Endothelial cell of umbilical vein (primary cell): ENCODE results near the gene PRSS48. TPM values are rescaled to one million over a fixed set of nuclear protein-coding genes. Genes with fewer than 3 reads are reported as not detected.
"Not testable (repeated sequence)": the region's sequence is repeated elsewhere in the genome, so short reads cannot be mapped to it uniquely, and the experiment has no call there.

Experiments used
- BruUV-seq: library from RNA; stranded (reverse); fragments of 400-500 nt; replicated peaks from 2 replicates; lab custom pipeline; 2021; lab: Mats Ljungman, UMichigan
- CTCF ChIA-PET: fragments of 300-600, 350-600 bp; sonication (Branson Sonifier 250); formaldehyde crosslinking; loops from one replicate; lab custom pipeline; 2021; ENCODE audit warnings: antibody characterized with exemption, inconsistent platforms; lab: Charles Lee
- POLR2A ChIA-PET: fragments of 300-600, 350-600 bp; sonication (Branson Sonifier 250); formaldehyde crosslinking; loops from one replicate; lab custom pipeline; 2021; ENCODE audit warnings: antibody characterized with exemption, inconsistent platforms; lab: Charles Lee
- DNase-seq: peaks from one replicate; pipeline ENCODE4 v3.0.0-alpha.2; 2011; ENCODE audit warnings: low read depth, low spot score
- FAIRE-seq: peaks from 2 replicates; lab custom pipeline; 2011; peaks lifted over from hg19 to GRCh38; lab: Jason Lieb, UNC
- H2AFZ ChIP-seq: 2 replicates; pipeline ENCODE4 v1.6.0; 2012; ENCODE audit warnings: low read depth, low read length, control low read depth, inconsistent platforms
- H3K27ac ChIP-seq: 2 replicates; pipeline ENCODE4 v1.5.1; 2011; ENCODE audit warnings: low read depth, mild to moderate bottlenecking, control low read depth, low read length, moderate library complexity; ENCODE audit not compliant: insufficient read depth
- H3K27me3 ChIP-seq, 2 experiments: 2 replicates each; pipeline versions ENCODE4 v1.6.0 to v1.6.1; 2011; ENCODE audit warnings: low read length in 2 of 2, mixed read lengths in 1 of 2; ENCODE audit not compliant: control insufficient read depth in 2 of 2, insufficient read depth in 2 of 2
- H3K36me3 ChIP-seq, 2 experiments: 2 replicates in 1 of 2; 3 replicates in 1 of 2; pipeline ENCODE4 v1.5.1; 2011; ENCODE audit warnings: low read length in 2 of 2, mild to moderate bottlenecking in 1 of 2, moderate library complexity in 1 of 2; ENCODE audit not compliant: control insufficient read depth in 2 of 2, insufficient read depth in 2 of 2; ENCODE audit errors: extremely low read depth in 1 of 2
- H3K4me1 ChIP-seq: 3 replicates; pipeline ENCODE4 v1.5.1; 2011; ENCODE audit warnings: mild to moderate bottlenecking, low read length; ENCODE audit not compliant: control insufficient read depth, insufficient read depth; ENCODE audit errors: extremely low read depth
- H3K4me2 ChIP-seq: 2 replicates; pipeline ENCODE4 v1.6.1; 2011; ENCODE audit warnings: low read length, control low read depth, mixed read lengths; ENCODE audit not compliant: insufficient read depth
- H3K4me3 ChIP-seq, 3 experiments: fragments of 200-600 bp in 1 of 3; sonication (generic), shearing (Covaris generic) in 1 of 3; replicated peaks in 1 of 3; 2 replicates each; pipeline ENCODE4 v1.5.1; 2011 to 2016; ENCODE audit warnings: control low read depth in 3 of 3, low read length in 3 of 3, mild to moderate bottlenecking in 2 of 3, inconsistent platforms in 1 of 3, low read depth in 1 of 3, moderate library complexity in 1 of 3; ENCODE audit not compliant: insufficient read depth in 1 of 3
- H3K79me2 ChIP-seq: 2 replicates; pipeline ENCODE4 v1.6.0; 2012; ENCODE audit warnings: low read length, inconsistent platforms; ENCODE audit not compliant: control insufficient read depth, insufficient read depth
- H3K9ac ChIP-seq: replicated peaks from 2 replicates; pipeline ENCODE3; 2011; ENCODE audit warnings: low read length, control low read depth; ENCODE audit not compliant: insufficient read depth; ENCODE audit errors: extremely low read depth
- H3K9me1 ChIP-seq: replicated peaks from 3 replicates; pipeline ENCODE4 v1.6.0; 2011; ENCODE audit warnings: mild to moderate bottlenecking, low read length; ENCODE audit not compliant: control insufficient read depth, insufficient read depth; ENCODE audit errors: extremely low read depth
- H3K9me3 ChIP-seq: replicated peaks from 2 replicates; pipeline ENCODE4 v1.5.1; 2012; ENCODE audit warnings: low read length, inconsistent platforms; ENCODE audit not compliant: control insufficient read depth, insufficient read depth
- H4K20me1 ChIP-seq: replicated peaks from 2 replicates; pipeline ENCODE3; 2011; ENCODE audit warnings: mild to moderate bottlenecking, low read length; ENCODE audit not compliant: control insufficient read depth, insufficient read depth; ENCODE audit errors: extremely low read depth
- GATA2 ChIP-seq: IDR thresholded peaks from 2 replicates; pipeline ENCODE4 v1.7.0; 2011; ENCODE audit warnings: low read depth, mild to moderate bottlenecking, moderate library complexity, mixed read lengths, low read length; ENCODE audit not compliant: insufficient read length, insufficient read depth
- JUN ChIP-seq: IDR thresholded peaks from 2 replicates; pipeline ENCODE4 v1.6.1; 2011; ENCODE audit warnings: borderline replicate concordance, low read depth; ENCODE audit not compliant: insufficient read length, insufficient read depth
- dilution Hi-C: fragments of 300-500 bp; cut with MboI; formaldehyde crosslinking; loops from one replicate; pipeline ENCODE4 v1.15.0; 2019; ENCODE audit warnings: low sequenced_read_pairs; ENCODE audit not compliant: extremely low pct_ligation_motif_present
- intact Hi-C: fragments of 100-400 bp; cut with micrococcal nuclease; formaldehyde crosslinking; loops from one replicate; pipeline ENCODE4 v1.10.0; 2022
- polyA plus RNA-seq, 4 experiments: library from polyadenylated mRNA; depleted of rRNA in 3 of 4; stranded (reverse) in 3 of 4; unstranded in 1 of 4; fragments of >200 nt; gene quantifications; 2 replicates each; pipeline versions ENCODE4 v1.2.1 to v1.2.3, GENCODE V29; 2011 to 2012; ENCODE audit warnings: missing spikeins in 1 of 4
- total RNA-seq: library from RNA; stranded (reverse); gene quantifications from 2 replicates; pipeline ENCODE4 v1.2.3, GENCODE V29; 2021

The PRSS48 gene
- total and polyA plus RNA-seq, 2 donors (not counting 3 experiments of a cell fraction or from before 2014, with no cell fraction given): not detected

DNA sequence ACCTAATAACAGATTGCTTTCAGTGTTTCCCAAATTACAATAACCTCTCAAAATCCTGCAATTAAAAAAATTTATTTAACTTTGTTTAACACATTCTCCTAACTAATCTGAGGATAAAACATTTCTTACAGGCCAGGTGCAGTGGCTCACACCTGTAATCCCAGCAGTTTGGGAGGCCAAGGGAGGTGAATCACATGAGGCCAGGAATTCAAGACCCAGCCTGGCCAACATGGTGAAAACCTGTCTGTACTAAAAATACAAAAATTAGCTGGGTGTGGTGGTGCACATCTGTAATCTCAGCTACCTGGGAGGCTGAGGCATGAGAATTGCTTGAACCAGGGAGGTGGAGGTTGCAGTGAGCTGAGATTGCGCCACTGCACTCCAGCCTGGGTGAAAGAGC lies 41.6 kb upstream of the PRSS48 start:
- H3K79me2 ChIP-seq, BruUV-seq, intact Hi-C loops, dilution Hi-C loops, H3K9me3 ChIP-seq, H3K9ac ChIP-seq, H3K4me2 ChIP-seq, H3K4me3 ChIP-seq, H2AFZ ChIP-seq, POLR2A ChIA-PET, H3K27me3 ChIP-seq, DNase-seq, H3K9me1 ChIP-seq, H4K20me1 ChIP-seq, H3K36me3 ChIP-seq, H3K27ac ChIP-seq, H3K4me1 ChIP-seq, FAIRE-seq: not testable (repeated sequence)
- CTCF ChIA-PET: interaction anchor here (1.4 kb wide), 1 partner anchor 36 kb away, joined by 3 read pairs; no protein-coding TSS in a partner anchor

DNA sequence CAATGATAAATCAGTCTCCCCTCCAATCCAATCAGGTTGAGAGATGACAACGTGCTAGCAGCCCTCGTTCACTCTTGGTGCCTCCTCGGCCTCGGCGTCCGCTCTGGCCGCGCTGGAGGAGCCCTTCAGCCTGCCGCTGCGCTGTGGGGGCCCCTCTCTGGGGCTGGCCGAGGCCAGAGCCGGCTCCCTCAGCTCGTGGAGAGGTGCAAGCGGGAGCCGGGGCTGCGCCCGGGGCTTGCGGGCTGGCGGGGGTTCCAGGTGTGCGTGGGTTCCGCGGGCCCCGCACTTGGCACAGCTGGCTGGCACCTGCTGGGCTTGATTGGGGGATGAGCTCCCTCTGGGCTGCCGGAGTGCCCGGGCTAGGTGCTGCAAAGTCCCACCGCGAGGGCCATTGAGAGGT lies 40.9 kb upstream of the PRSS48 start:
- no peaks in the 10 kb centered on the region for H3K4me1 ChIP-seq
- no peaks in the 10 kb centered on the region for H3K27me3 ChIP-seq
- no peaks in the 10 kb centered on the region for H3K9me3 ChIP-seq
- intact Hi-C loops: no loop called here
- ChIA-PET POLR2A (no interaction called here), CTCF (interaction anchor here (0.9 to 1.7 kb wide), 3 partner anchors 29 to 119 kb away, joined by 3 read pairs; no protein-coding TSS in a partner anchor)
- no peaks in the 10 kb centered on the region for H4K20me1 ChIP-seq
- TF ChIP-seq GATA2 (no peak), JUN (no peak)
- no peaks in the 10 kb centered on the region for H3K36me3 ChIP-seq
- no peaks in the 10 kb centered on the region for H3K79me2 ChIP-seq
- no peak overlapping the region for H3K4me3 ChIP-seq
- H2AFZ ChIP-seq: no peak overlapping the region
- dilution Hi-C loops: no loop called here
- H3K4me2 ChIP-seq: no peak overlapping the region
- H3K27ac ChIP-seq: no peak overlapping the region
- DNase-seq: no peak
- H3K9me1 ChIP-seq: no peaks in the 10 kb centered on the region
- H3K9ac ChIP-seq: no peak overlapping the region
- no TSS peak for BruUV-seq
- FAIRE-seq: no peak
